ENCODE measurements around the gene ACSL5.

- TF ChIP-seq, protein P1, sequence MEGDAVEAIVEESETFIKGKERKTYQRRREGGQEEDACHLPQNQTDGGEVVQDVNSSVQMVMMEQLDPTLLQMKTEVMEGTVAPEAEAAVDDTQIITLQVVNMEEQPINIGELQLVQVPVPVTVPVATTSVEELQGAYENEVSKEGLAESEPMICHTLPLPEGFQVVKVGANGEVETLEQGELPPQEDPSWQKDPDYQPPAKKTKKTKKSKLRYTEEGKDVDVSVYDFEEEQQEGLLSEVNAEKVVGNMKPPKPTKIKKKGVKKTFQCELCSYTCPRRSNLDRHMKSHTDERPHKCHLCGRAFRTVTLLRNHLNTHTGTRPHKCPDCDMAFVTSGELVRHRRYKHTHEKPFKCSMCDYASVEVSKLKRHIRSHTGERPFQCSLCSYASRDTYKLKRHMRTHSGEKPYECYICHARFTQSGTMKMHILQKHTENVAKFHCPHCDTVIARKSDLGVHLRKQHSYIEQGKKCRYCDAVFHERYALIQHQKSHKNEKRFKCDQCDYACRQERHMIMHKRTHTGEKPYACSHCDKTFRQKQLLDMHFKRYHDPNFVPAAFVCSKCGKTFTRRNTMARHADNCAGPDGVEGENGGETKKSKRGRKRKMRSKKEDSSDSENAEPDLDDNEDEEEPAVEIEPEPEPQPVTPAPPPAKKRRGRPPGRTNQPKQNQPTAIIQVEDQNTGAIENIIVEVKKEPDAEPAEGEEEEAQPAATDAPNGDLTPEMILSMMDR (conservative IDR thresholded peaks at IDR 0.05; ENCODE audit: low read length) = no peak
- no peak for TF ChIP-seq EZH2phosphoT487 (IDR thresholded peaks at IDR 0.05; ENCODE audit: borderline replicate concordance, low read depth, low read length)
Observed at GRCh38 chr10:112412696-112413095, 38.8 kb downstream of the ACSL5 start.

All from OCI-LY7 (cell line).